Measurements from ENCODE around the gene ACOT4. TPM values are rescaled to one million over a fixed set of nuclear protein-coding genes. Genes with fewer than 3 reads are reported as not detected.

The ACOT4 gene
- total RNA-seq, 1 donor from 2014 or later: 0.77 TPM

GRCh38 chr14:73599499-73599898 is 7.8 kb downstream of the ACOT4 start:
- Histone ChIP-seq H3K4me1 (no peaks in the 10 kb centered on the region), H3K36me3 (no peaks in the 10 kb centered on the region), H3K4me3 (no peak overlapping the region), H3K27ac (replicated peaks) (no peak overlapping the region), H3K9me3 (replicated peaks) (no peaks in the 10 kb centered on the region), H3K27me3 (ENCODE audit: low read depth) (no peaks in the 10 kb centered on the region)
- intact Hi-C loops (cut with micrococcal nuclease): no loop called here
- TF ChIP-seq, protein P1, sequence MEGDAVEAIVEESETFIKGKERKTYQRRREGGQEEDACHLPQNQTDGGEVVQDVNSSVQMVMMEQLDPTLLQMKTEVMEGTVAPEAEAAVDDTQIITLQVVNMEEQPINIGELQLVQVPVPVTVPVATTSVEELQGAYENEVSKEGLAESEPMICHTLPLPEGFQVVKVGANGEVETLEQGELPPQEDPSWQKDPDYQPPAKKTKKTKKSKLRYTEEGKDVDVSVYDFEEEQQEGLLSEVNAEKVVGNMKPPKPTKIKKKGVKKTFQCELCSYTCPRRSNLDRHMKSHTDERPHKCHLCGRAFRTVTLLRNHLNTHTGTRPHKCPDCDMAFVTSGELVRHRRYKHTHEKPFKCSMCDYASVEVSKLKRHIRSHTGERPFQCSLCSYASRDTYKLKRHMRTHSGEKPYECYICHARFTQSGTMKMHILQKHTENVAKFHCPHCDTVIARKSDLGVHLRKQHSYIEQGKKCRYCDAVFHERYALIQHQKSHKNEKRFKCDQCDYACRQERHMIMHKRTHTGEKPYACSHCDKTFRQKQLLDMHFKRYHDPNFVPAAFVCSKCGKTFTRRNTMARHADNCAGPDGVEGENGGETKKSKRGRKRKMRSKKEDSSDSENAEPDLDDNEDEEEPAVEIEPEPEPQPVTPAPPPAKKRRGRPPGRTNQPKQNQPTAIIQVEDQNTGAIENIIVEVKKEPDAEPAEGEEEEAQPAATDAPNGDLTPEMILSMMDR (IDR thresholded peaks at IDR 0.05; ENCODE audit: borderline replicate concordance): no peak
- no peak for DNase-seq

GRCh38 chr14:73602994-73603393 is 11.3 kb downstream of the ACOT4 start:
- TF ChIP-seq, protein P1 (IDR thresholded peaks at IDR 0.05; ENCODE audit: borderline replicate concordance): no peak
- no peak overlapping the region for H3K27ac ChIP-seq (replicated peaks)
- H3K9me3 ChIP-seq (replicated peaks): no peaks in the 10 kb centered on the region
- no peaks in the 10 kb centered on the region for H3K4me1 ChIP-seq
- H3K4me3 ChIP-seq: no peak overlapping the region
- H3K36me3 ChIP-seq: no peaks in the 10 kb centered on the region
- H3K27me3 ChIP-seq (ENCODE audit: low read depth): no peaks in the 10 kb centered on the region
- no peak for DNase-seq
- intact Hi-C loops (cut with micrococcal nuclease): no loop called here

GRCh38 chr14:73606271-73606670 is 14.6 kb downstream of the ACOT4 start:
- Histone ChIP-seq H3K36me3 (no peaks in the 10 kb centered on the region), H3K4me1 (no peaks in the 10 kb centered on the region), H3K9me3 (replicated peaks) (peaks cover 5% of the 10 kb centered on the region), H3K27me3 (ENCODE audit: low read depth) (no peaks in the 10 kb centered on the region), H3K27ac (replicated peaks) (no peak overlapping the region), H3K4me3 (no peak overlapping the region)
- TF ChIP-seq, protein P1 (IDR thresholded peaks at IDR 0.05; ENCODE audit: borderline replicate concordance): no peak
- intact Hi-C loops (cut with micrococcal nuclease): no loop called here
- no peak for DNase-seq

- Histone ChIP-seq H3K36me3 (no peaks in the 10 kb centered on the region), H3K9me3 (replicated peaks) (peaks cover 5% of the 10 kb centered on the region), H3K27ac (replicated peaks) (no peak overlapping the region), H3K4me3 (no peak overlapping the region), H3K27me3 (ENCODE audit: low read depth) (no peaks in the 10 kb centered on the region), H3K4me1 (peaks cover 4% of the 10 kb centered on the region)
- intact Hi-C loops (cut with micrococcal nuclease): no loop called here
- DNase-seq: no peak
- TF ChIP-seq, protein P1 (IDR thresholded peaks at IDR 0.05; ENCODE audit: borderline replicate concordance): no peak
Measured at GRCh38 chr14:73607241-73607640, 15.6 kb downstream of the ACOT4 start.

DNA sequence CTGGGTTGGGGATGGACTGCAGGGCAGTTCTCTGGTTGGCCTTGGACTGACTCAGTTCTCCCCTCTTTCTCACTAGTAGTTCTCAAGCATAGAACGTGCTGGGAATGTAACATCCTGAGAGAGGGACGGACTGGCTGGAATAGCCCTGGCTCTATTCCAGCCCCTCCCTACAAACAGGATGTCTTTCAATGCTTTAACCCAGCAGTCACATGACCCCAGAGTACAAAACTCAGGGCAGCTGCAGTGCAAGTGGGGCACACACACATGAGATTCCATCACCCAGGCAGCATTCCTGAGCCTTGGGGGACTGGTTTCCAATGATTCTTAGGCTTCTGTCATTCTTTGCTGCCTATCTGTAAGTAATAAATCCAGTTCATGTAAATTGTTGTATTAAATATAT is 19.0 kb downstream of the ACOT4 start:
- intact Hi-C loops (cut with micrococcal nuclease): no loop called here
- Histone ChIP-seq H3K4me1 (peaks cover 9% of the 10 kb centered on the region), H3K9me3 (replicated peaks) (peaks cover 5% of the 10 kb centered on the region), H3K27me3 (ENCODE audit: low read depth) (no peaks in the 10 kb centered on the region), H3K4me3 (no peak overlapping the region), H3K36me3 (no peaks in the 10 kb centered on the region), H3K27ac (replicated peaks) (no peak overlapping the region)
- DNase-seq: no peak
- TF ChIP-seq, protein P1 (IDR thresholded peaks at IDR 0.05; ENCODE audit: borderline replicate concordance): no peak

Measured in left ventricle myocardium inferior (tissue), 1 donor.